ENCODE measurements around the gene SPOCK1.

DNA sequence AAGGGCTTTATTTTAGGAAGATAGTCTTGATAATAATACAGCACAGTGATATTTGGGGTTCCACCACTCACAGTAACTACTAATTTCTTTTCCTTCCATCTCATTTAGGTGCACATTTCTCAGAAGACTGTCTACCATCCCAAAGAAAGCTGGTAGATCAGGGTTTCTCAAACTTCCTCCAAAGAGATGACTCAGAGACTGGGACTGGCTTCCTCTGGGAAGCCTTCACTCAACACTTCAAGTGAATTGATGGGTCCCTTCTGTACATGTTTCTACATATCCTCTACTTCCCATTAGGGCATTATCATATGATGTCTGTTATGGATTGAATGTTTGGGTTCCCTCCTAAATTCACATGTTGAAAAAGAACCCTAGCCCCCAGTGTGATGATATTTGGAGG is 138.5 kb downstream of the SPOCK1 start:
- TF ChIP-seq EZH2 (IDR thresholded peaks at IDR 0.05; ENCODE audit: insufficient read depth, poor library complexity, severe bottlenecking) (no peak), EZH2phosphoT487 (IDR thresholded peaks at IDR 0.05; ENCODE audit: insufficient read depth, low read depth) (no peak)
